GM19023 (cell line): ENCODE data around the gene ANKZF1.
"Not testable (repeated sequence)": the region's sequence is repeated elsewhere in the genome, so short reads cannot be mapped to it uniquely, and the experiment has no call there.

Experiments used
- ATAC-seq: cut with Tn5 transposase; IDR thresholded peaks from one replicate; pipeline ENCODE4 v1.9.1; 2021; ENCODE audit warnings: mild to moderate bottlenecking, moderate library complexity; ENCODE audit not compliant: unreplicated experiment

ANKZF1 gene

GRCh38 chr2:219252900-219253752 is 23.5 kb downstream of the ANKZF1 start, which contains the start of gene TUBA4B:
TUBA4B (plus strand) TSS chr2:219253243; CDS start chr2:219253408, 165 bp downstream.
- peak; percentile 14 for ATAC-seq

GRCh38 chr2:219253753-219254589 is 24.4 kb downstream of the ANKZF1 start, which contains the start of gene TUBA4A:
TUBA4A (minus strand) TSS chr2:219253918; CDS start chr2:219253858, 60 bp downstream.
- ATAC-seq, result peak; percentile 51

- peak; percentile 15 for ATAC-seq
Observed at GRCh38 chr2:219254590-219255201, 25.1 kb downstream of the ANKZF1 start.

- not testable (repeated sequence) for ATAC-seq
Observed at GRCh38 chr2:219258942-219259341, 29.3 kb downstream of the ANKZF1 start.

- ATAC-seq, result no peak
Observed at GRCh38 chr2:219261024-219261855, 31.6 kb downstream of the ANKZF1 start.

GRCh38 chr2:219266232-219266631 is 36.6 kb downstream of the ANKZF1 start:
- ATAC-seq, result no peak

GRCh38 chr2:219266886-219267285 is 37.3 kb downstream of the ANKZF1 start:
- ATAC-seq, result no peak

- no peak for ATAC-seq
Observed at GRCh38 chr2:219268294-219268693, 38.7 kb downstream of the ANKZF1 start.

- no peak for ATAC-seq
Observed at GRCh38 chr2:219269362-219270054, 39.9 kb downstream of the ANKZF1 start.

- no peak for ATAC-seq
Observed at GRCh38 chr2:219270055-219270372, 40.4 kb downstream of the ANKZF1 start.

- ATAC-seq, result no peak
Observed at GRCh38 chr2:219271021-219271420, 41.4 kb downstream of the ANKZF1 start.

- no peak for ATAC-seq
Observed at GRCh38 chr2:219272356-219272755, 42.8 kb downstream of the ANKZF1 start.

GRCh38 chr2:219272995-219273394 is 43.4 kb downstream of the ANKZF1 start:
- no peak for ATAC-seq

- no peak for ATAC-seq
Observed at GRCh38 chr2:219273937-219274336, 44.3 kb downstream of the ANKZF1 start.

GRCh38 chr2:219274361-219274921 is 44.8 kb downstream of the ANKZF1 start:
- no peak for ATAC-seq

GRCh38 chr2:219277703-219278654 is 48.4 kb downstream of the ANKZF1 start:
- ATAC-seq, result no peak

GRCh38 chr2:219278655-219279150 is 49.1 kb downstream of the ANKZF1 start:
- ATAC-seq, result no peak
